OCI-LY1 (cell line): Measurements from ENCODE around the gene SEC16A.

Source experiments
- H2AFZ ChIP-seq: fragments of 200-600 bp; sonication (generic), shearing (Covaris generic); 2 replicates; pipeline ENCODE4 v1.6.0; 2014; ENCODE audit warnings: antibody characterized with exemption, mild to moderate bottlenecking, low read length
- H3F3A ChIP-seq: fragments of 200-600 bp; sonication (generic), shearing (Covaris generic); 2 replicates; pipeline ENCODE4 v1.6.0; 2014; ENCODE audit warnings: mild to moderate bottlenecking, antibody characterized with exemption, low read length, moderate library complexity; ENCODE audit not compliant: insufficient read depth
- H3K27ac ChIP-seq: fragments of 200-600 bp; sonication (generic); 2 replicates; pipeline ENCODE4 v1.5.1; 2014; ENCODE audit warnings: low read length, mixed run types, mild to moderate bottlenecking, low read depth; ENCODE audit not compliant: poor library complexity, severe bottlenecking
- H3K27me3 ChIP-seq: fragments of 200-600 bp; sonication (generic); 2 replicates; pipeline ENCODE4 v1.6.0; 2014; ENCODE audit warnings: antibody characterized with exemption, mild to moderate bottlenecking, low read length, moderate library complexity; ENCODE audit not compliant: insufficient read depth
- H3K36me3 ChIP-seq: fragments of 200-600 bp; sonication (generic); 2 replicates; pipeline ENCODE4 v1.6.1; 2014; ENCODE audit warnings: mild to moderate bottlenecking, antibody characterized with exemption, low read length, moderate library complexity, mixed read lengths; ENCODE audit not compliant: insufficient read depth
- H3K4me1 ChIP-seq: fragments of 200-600 bp; sonication (generic); 2 replicates; pipeline ENCODE4 v1.5.1; 2014; ENCODE audit warnings: mild to moderate bottlenecking, low read length, moderate library complexity; ENCODE audit not compliant: insufficient read depth, severe bottlenecking
- H3K4me2 ChIP-seq: fragments of 200-600 bp; sonication (generic), shearing (Covaris generic); 2 replicates; pipeline ENCODE4 v1.6.1; 2014; ENCODE audit warnings: low read length
- H3K4me3 ChIP-seq: fragments of 200-600 bp; sonication (generic); 2 replicates; pipeline ENCODE4 v1.5.1; 2014; ENCODE audit warnings: low read length, low read depth, mild to moderate bottlenecking, mixed read lengths; ENCODE audit not compliant: poor library complexity, severe bottlenecking
- H3K79me2 ChIP-seq: fragments of 200-600 bp; shearing (Covaris generic); 2 replicates; pipeline ENCODE4 v1.6.1; 2016; ENCODE audit warnings: mixed run types, low read length, mixed read lengths; ENCODE audit not compliant: insufficient read depth
- H3K9ac ChIP-seq: fragments of 200-600 bp; sonication (generic), shearing (Covaris generic); 2 replicates; pipeline ENCODE4 v1.6.1; 2014; ENCODE audit warnings: mild to moderate bottlenecking, low read length, mixed read lengths
- H3K9me2 ChIP-seq: fragments of 200-600 bp; sonication (generic), shearing (Covaris generic); 2 replicates; pipeline ENCODE4 v1.6.1; 2014; ENCODE audit warnings: low read depth, mild to moderate bottlenecking, low read length, mixed read lengths
- H3K9me3 ChIP-seq: fragments of 200-600 bp; shearing (Covaris generic); 2 replicates; pipeline ENCODE4 v1.6.1; 2014; ENCODE audit warnings: low read length, mixed read lengths
- H4K20me1 ChIP-seq: fragments of 200-600 bp; sonication (generic), shearing (Covaris generic); 2 replicates; pipeline ENCODE4 v1.6.0; 2016; ENCODE audit warnings: mild to moderate bottlenecking, low read length; ENCODE audit not compliant: insufficient read depth
- CTCF ChIP-seq: fragments of 200-600 bp; sonication (generic), shearing (Covaris generic); IDR thresholded peaks from 2 replicates; pipeline ENCODE4 v1.5.1; 2017; ENCODE audit warnings: mild to moderate bottlenecking, antibody characterized with exemption, low read length, moderate library complexity, mixed read lengths
- EZH2 ChIP-seq: fragments of 200-600 bp; sonication (generic), shearing (Covaris generic); IDR thresholded peaks from 2 replicates; pipeline ENCODE4 v1.8.0; 2017; ENCODE audit warnings: borderline replicate concordance, mixed run types, mild to moderate bottlenecking, antibody characterized with exemption, low read length, moderate library complexity, mixed read lengths

Gene SEC16A

GRCh38 chr9:136518623-136519022, 35.8 kb upstream of the SEC16A start:
- no peaks in the 10 kb centered on the region for H4K20me1 ChIP-seq
- H3K27me3 ChIP-seq = no peaks in the 10 kb centered on the region
- no peak overlapping the region for H3K4me3 ChIP-seq
- H2AFZ ChIP-seq = no peak overlapping the region
- no peaks in the 10 kb centered on the region for H3K9me3 ChIP-seq
- H3K79me2 ChIP-seq = no peaks in the 10 kb centered on the region
- no peak overlapping the region for H3K9ac ChIP-seq
- H3K27ac ChIP-seq = no peak overlapping the region
- H3F3A ChIP-seq = no peaks in the 10 kb centered on the region
- H3K36me3 ChIP-seq = no peaks in the 10 kb centered on the region
- H3K9me2 ChIP-seq = no peaks in the 10 kb centered on the region
- no peak overlapping the region for H3K4me2 ChIP-seq
- TF ChIP-seq EZH2 (no peak), CTCF (no peak)
- H3K4me1 ChIP-seq = no peaks in the 10 kb centered on the region

GRCh38 chr9:136517950-136518349, 35.1 kb upstream of the SEC16A start:
- Histone ChIP-seq H3K9ac (no peak overlapping the region), H3F3A (no peaks in the 10 kb centered on the region), H3K4me2 (no peak overlapping the region), H3K4me1 (no peaks in the 10 kb centered on the region), H3K36me3 (no peaks in the 10 kb centered on the region), H3K9me2 (no peaks in the 10 kb centered on the region), H3K4me3 (no peak overlapping the region), H3K79me2 (no peaks in the 10 kb centered on the region), H2AFZ (no peak overlapping the region), H3K27ac (no peak overlapping the region), H4K20me1 (no peaks in the 10 kb centered on the region), H3K9me3 (no peaks in the 10 kb centered on the region), H3K27me3 (no peaks in the 10 kb centered on the region)
- TF ChIP-seq CTCF = no peak
- TF ChIP-seq EZH2 = no peak

DNA sequence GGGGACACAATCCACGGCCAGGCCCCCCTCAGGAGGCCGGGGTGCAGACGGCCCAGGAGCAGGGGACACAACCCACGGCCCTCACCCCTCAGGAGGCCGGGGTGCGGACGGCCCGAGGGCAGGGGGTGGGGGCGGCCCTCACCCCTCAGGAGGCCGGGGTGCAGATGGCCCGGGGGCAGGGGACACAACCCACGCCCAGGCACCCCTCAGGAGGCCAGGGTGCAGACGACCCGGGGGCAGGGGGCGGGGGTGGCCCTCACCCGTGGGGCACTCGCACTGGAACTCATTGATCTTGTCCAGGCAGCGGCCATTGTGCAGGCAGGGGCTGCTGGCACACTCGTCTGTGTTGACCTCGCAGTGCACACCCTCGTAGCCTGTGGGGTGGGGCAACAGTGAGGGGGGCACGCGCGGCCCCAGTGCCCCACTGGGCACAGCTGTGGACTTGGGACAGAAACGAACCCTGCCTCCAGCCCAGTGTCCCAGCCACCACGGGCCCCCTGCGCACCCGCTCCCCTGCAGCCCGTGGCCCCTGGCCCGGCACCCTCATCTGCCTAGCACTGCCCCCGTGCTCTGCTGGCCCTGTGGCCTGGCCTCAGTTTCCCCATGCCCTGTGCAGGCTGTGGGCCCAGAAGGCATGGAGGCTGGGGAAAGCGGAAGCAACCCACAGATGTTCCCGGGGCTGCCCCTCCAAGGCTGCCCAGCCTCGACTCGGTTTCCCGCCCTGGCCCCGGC, 34.3 kb upstream of the SEC16A start:
- no peak overlapping the region for H3K9ac ChIP-seq
- no peaks in the 10 kb centered on the region for H3K36me3 ChIP-seq
- TF ChIP-seq EZH2 (no peak), CTCF (no peak)
- H3K27ac ChIP-seq = no peak overlapping the region
- H3K4me1 ChIP-seq = no peaks in the 10 kb centered on the region
- no peaks in the 10 kb centered on the region for H3K9me3 ChIP-seq
- H3K9me2 ChIP-seq = no peaks in the 10 kb centered on the region
- no peaks in the 10 kb centered on the region for H3K79me2 ChIP-seq
- H3K4me2 ChIP-seq = no peak overlapping the region
- no peaks in the 10 kb centered on the region for H3F3A ChIP-seq
- H2AFZ ChIP-seq = no peak overlapping the region
- no peaks in the 10 kb centered on the region for H3K27me3 ChIP-seq
- H4K20me1 ChIP-seq = no peaks in the 10 kb centered on the region
- no peak overlapping the region for H3K4me3 ChIP-seq
